IMR-90 (cell line): ENCODE results near the gene PLCB2.

Source experiments
- CEBPB ChIP-seq: IDR thresholded peaks from 2 replicates; pipeline ENCODE4 v1.6.1; 2012; ENCODE audit warnings: low read depth, low read length, improper control_type of control experiment
- CHD1 ChIP-seq: IDR thresholded peaks from 2 replicates; pipeline ENCODE4 v1.6.1; 2012; ENCODE audit warnings: low read depth, low read length, improper control_type of control experiment
- ELK1 ChIP-seq: fragments of 150-350 bp; IDR thresholded peaks from 2 replicates; pipeline ENCODE4 v1.6.1; 2016; ENCODE audit warnings: low read depth, mild to moderate bottlenecking, low read length, moderate library complexity, borderline replicate concordance
- MAFK ChIP-seq: IDR thresholded peaks from 2 replicates; pipeline ENCODE4 v1.6.1; 2012; ENCODE audit warnings: low read depth, low read length, improper control_type of control experiment
- MAZ ChIP-seq: IDR thresholded peaks from 2 replicates; pipeline ENCODE4 v1.6.1; 2012; ENCODE audit warnings: low read depth, mild to moderate bottlenecking, low read length, improper control_type of control experiment, moderate library complexity, borderline replicate concordance
- MXI1 ChIP-seq: IDR thresholded peaks from 2 replicates; pipeline ENCODE4 v1.6.1; 2012; ENCODE audit warnings: low read depth, mild to moderate bottlenecking, low read length, moderate library complexity, borderline replicate concordance
- POLR2A ChIP-seq: IDR thresholded peaks from 2 replicates; pipeline ENCODE4 v1.6.1; 2012; ENCODE audit warnings: mild to moderate bottlenecking, low read depth, low read length
- RCOR1 ChIP-seq: IDR thresholded peaks from 2 replicates; pipeline ENCODE4 v1.6.1; 2012; ENCODE audit warnings: mild to moderate bottlenecking, low read length, improper control_type of control experiment; ENCODE audit not compliant: insufficient replicate concordance
- SMC3 ChIP-seq: fragments of 150-350 bp; IDR thresholded peaks from 2 replicates; pipeline ENCODE4 v1.6.1; 2016; ENCODE audit warnings: low read depth, mild to moderate bottlenecking, antibody characterized with exemption, low read length, moderate library complexity
- USF2 ChIP-seq: fragments of 150-350 bp; IDR thresholded peaks from 2 replicates; pipeline ENCODE4 v1.6.1; 2017; ENCODE audit warnings: mild to moderate bottlenecking, antibody characterized with exemption, low read length, low read depth
- TF ChIP-seq, protein P1 (sequence below): conservative IDR thresholded peaks from 2 replicates; pipeline ENCODE4 v1.5.1; 2012; ENCODE audit warnings: mild to moderate bottlenecking, low read depth, low read length, improper control_type of control experiment

- TF ChIP-seq, protein P1, sequence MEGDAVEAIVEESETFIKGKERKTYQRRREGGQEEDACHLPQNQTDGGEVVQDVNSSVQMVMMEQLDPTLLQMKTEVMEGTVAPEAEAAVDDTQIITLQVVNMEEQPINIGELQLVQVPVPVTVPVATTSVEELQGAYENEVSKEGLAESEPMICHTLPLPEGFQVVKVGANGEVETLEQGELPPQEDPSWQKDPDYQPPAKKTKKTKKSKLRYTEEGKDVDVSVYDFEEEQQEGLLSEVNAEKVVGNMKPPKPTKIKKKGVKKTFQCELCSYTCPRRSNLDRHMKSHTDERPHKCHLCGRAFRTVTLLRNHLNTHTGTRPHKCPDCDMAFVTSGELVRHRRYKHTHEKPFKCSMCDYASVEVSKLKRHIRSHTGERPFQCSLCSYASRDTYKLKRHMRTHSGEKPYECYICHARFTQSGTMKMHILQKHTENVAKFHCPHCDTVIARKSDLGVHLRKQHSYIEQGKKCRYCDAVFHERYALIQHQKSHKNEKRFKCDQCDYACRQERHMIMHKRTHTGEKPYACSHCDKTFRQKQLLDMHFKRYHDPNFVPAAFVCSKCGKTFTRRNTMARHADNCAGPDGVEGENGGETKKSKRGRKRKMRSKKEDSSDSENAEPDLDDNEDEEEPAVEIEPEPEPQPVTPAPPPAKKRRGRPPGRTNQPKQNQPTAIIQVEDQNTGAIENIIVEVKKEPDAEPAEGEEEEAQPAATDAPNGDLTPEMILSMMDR: no peak
- TF ChIP-seq MXI1 (no peak), USF2 (no peak), POLR2A (no peak), ELK1 (no peak), MAZ (peak; percentile 41; the same call in 1 of the 2 replicates), RCOR1 (no peak), MAFK (no peak), CEBPB (no peak), SMC3 (no peak), CHD1 (no peak)
Measured at GRCh38 chr15:40282869-40283614, 24.7 kb downstream of the PLCB2 start, which contains the start of gene ANKRD63.
